ENCODE data around the gene CSRP3. TPM values are rescaled to one million over a fixed set of nuclear protein-coding genes. Genes with fewer than 3 reads are reported as not detected.

CSRP3 gene
- total and polyA plus RNA-seq, 9 of the 15 experiments (the other 6 are each of a cell fraction or from before 2014, with no cell fraction given) = 0.14 TPM; not detected in 8

- Histone ChIP-seq H3K9ac (ENCODE audit: insufficient read depth in 1 of 2, low read depth in 2 of 2, low read length in 2 of 2) (0 out of 4 replicates have a peak overlapping the region, but pooled peaks of 1 of the 2 experiments have one; percentile 21), H3K36me3 (ENCODE audit: control insufficient read depth, insufficient read depth, low read length) (peaks cover 96% of the 10 kb centered on the region), H3K4me3 (no peak overlapping the region), H3K79me2 (ENCODE audit: control insufficient read depth, insufficient read depth, low read length) (no peaks in the 10 kb centered on the region), H3K27me3 (ENCODE audit: control insufficient read depth in 2 of 2, insufficient read depth in 2 of 2, low read length in 2 of 2) (no peaks in the 10 kb centered on the region), H2AFZ (ENCODE audit: low read depth, low read length) (no peak overlapping the region), H3K4me2 (ENCODE audit: insufficient read depth, low read length) (no peak overlapping the region), H3K9me1 (ENCODE audit: control insufficient read depth, insufficient read depth, low read length) (no peaks in the 10 kb centered on the region), H3K27ac (ENCODE audit: extremely low read depth, low read depth, low read length) (no peak overlapping the region), H3K4me1 (replicated peaks in 1 of 2; ENCODE audit: control insufficient read depth in 2 of 2, insufficient read depth in 2 of 2, low read length in 2 of 2) (no peaks in the 10 kb centered on the region), H4K20me1 (replicated peaks; ENCODE audit: control insufficient read depth, insufficient read depth, low read length) (no peaks in the 10 kb centered on the region), H3K9me3 (replicated peaks; ENCODE audit: control insufficient read depth, insufficient read depth, low read depth, low read length) (no peaks in the 10 kb centered on the region)
- no peak for ATAC-seq
- in situ Hi-C loops (cut with MboI) = no loop called here
- no peak for DNase-seq (ENCODE audit: extremely low read depth in 1 of 4, low spot score in 3 of 4)
- ChIA-PET CTCF (ENCODE audit: low intra/inter-chr PET ratio) (no interaction called here), POLR2A (interaction anchor here (0.7 to 1.4 kb wide), 4 partner anchors 9 to 20 kb away, joined by 3 to 4 read pairs (median 4); no protein-coding TSS in a partner anchor)
- intact Hi-C loops (cut with micrococcal nuclease) = no loop called here
- FAIRE-seq = no peak
- no TSS peak for BruUV-seq (replicated peaks)
- WGBS (ENCODE audit: insufficient coverage, low coverage, missing lambda C conversion rate) = 88% methylated on average over 5 of the region's 5 CpGs
- TF ChIP-seq ZNF436 (CRISPR knock-in tag; IDR thresholded peaks at IDR 0.05) = no peak
- TF ChIP-seq POLR2G (IDR thresholded peaks at IDR 0.05; ENCODE audit: low read depth, low read length) = peak; percentile 44; the same call in 1 of the 2 replicates
Observed at GRCh38 chr11:19229671-19230070, 27.9 kb upstream of the CSRP3 start.

GRCh38 chr11:19228968-19229367, 27.2 kb upstream of the CSRP3 start:
- Histone ChIP-seq H3K36me3 (ENCODE audit: control insufficient read depth, insufficient read depth, low read length) (peaks cover 95% of the 10 kb centered on the region), H4K20me1 (replicated peaks; ENCODE audit: control insufficient read depth, insufficient read depth, low read length) (no peaks in the 10 kb centered on the region), H3K4me2 (ENCODE audit: insufficient read depth, low read length) (no peak overlapping the region), H3K27ac (ENCODE audit: extremely low read depth, low read depth, low read length) (no peak overlapping the region), H2AFZ (ENCODE audit: low read depth, low read length) (no peak overlapping the region), H3K79me2 (ENCODE audit: control insufficient read depth, insufficient read depth, low read length) (no peaks in the 10 kb centered on the region), H3K9me1 (ENCODE audit: control insufficient read depth, insufficient read depth, low read length) (no peaks in the 10 kb centered on the region), H3K4me1 (replicated peaks in 1 of 2; ENCODE audit: control insufficient read depth in 2 of 2, insufficient read depth in 2 of 2, low read length in 2 of 2) (no peaks in the 10 kb centered on the region), H3K9me3 (replicated peaks; ENCODE audit: control insufficient read depth, insufficient read depth, low read depth, low read length) (no peaks in the 10 kb centered on the region), H3K27me3 (ENCODE audit: control insufficient read depth in 2 of 2, insufficient read depth in 2 of 2, low read length in 2 of 2) (no peaks in the 10 kb centered on the region), H3K4me3 (no peak overlapping the region), H3K9ac (ENCODE audit: insufficient read depth in 1 of 2, low read depth in 2 of 2, low read length in 2 of 2) (no peak overlapping the region)
- in situ Hi-C loops (cut with MboI) = no loop called here
- FAIRE-seq (no peak), DNase-seq (ENCODE audit: extremely low read depth in 1 of 4, low spot score in 3 of 4) (no peak), ATAC-seq (no peak)
- 80% methylated on average over 3 of the region's 3 CpGs for WGBS (ENCODE audit: insufficient coverage, low coverage, missing lambda C conversion rate)
- CTCF ChIA-PET (ENCODE audit: low intra/inter-chr PET ratio) = no interaction called here
- no TSS peak for BruUV-seq (replicated peaks)
- intact Hi-C loops (cut with micrococcal nuclease) = no loop called here
- POLR2A ChIA-PET = interaction anchor here (1.3 kb wide), 1 partner anchor 10 kb away, joined by 4 read pairs; no protein-coding TSS in a partner anchor
- TF ChIP-seq, protein P1, sequence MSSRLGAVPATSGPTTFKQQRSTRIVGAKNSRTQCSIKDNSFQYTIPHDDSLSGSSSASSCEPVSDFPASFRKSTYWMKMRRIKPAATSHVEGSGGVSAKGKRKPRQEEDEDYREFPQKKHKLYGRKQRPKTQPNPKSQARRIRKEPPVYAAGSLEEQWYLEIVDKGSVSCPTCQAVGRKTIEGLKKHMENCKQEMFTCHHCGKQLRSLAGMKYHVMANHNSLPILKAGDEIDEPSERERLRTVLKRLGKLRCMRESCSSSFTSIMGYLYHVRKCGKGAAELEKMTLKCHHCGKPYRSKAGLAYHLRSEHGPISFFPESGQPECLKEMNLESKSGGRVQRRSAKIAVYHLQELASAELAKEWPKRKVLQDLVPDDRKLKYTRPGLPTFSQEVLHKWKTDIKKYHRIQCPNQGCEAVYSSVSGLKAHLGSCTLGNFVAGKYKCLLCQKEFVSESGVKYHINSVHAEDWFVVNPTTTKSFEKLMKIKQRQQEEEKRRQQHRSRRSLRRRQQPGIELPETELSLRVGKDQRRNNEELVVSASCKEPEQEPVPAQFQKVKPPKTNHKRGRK (tag; IDR thresholded peaks at IDR 0.05) = no peak
- TF ChIP-seq POLR2AphosphoS5 (IDR thresholded peaks at IDR 0.05; ENCODE audit: control insufficient read depth, insufficient read depth, low read depth, low read length) (peak; percentile 9; the same call in 1 of the 2 replicates), ELF4 (CRISPR knock-in tag; IDR thresholded peaks at IDR 0.05) (no peak), HSF4 (CRISPR knock-in tag; IDR thresholded peaks at IDR 0.05; ENCODE audit: borderline replicate concordance) (no peak), EP300 (IDR thresholded peaks at IDR 0.05; ENCODE audit: low read length) (no peak), EZH2 (IDR thresholded peaks at IDR 0.05; ENCODE audit: borderline replicate concordance, low read depth, low read length) (no peak)
- TF ChIP-seq, protein P2, sequence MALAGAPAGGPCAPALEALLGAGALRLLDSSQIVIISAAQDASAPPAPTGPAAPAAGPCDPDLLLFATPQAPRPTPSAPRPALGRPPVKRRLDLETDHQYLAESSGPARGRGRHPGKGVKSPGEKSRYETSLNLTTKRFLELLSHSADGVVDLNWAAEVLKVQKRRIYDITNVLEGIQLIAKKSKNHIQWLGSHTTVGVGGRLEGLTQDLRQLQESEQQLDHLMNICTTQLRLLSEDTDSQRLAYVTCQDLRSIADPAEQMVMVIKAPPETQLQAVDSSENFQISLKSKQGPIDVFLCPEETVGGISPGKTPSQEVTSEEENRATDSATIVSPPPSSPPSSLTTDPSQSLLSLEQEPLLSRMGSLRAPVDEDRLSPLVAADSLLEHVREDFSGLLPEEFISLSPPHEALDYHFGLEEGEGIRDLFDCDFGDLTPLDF (CRISPR knock-in tag; IDR thresholded peaks at IDR 0.05) = no peak
